ENCODE results near the gene MYO10. TPM values are rescaled to one million over a fixed set of nuclear protein-coding genes. Genes with fewer than 3 reads are reported as not detected.
"Not testable (repeated sequence)": the region's sequence is repeated elsewhere in the genome, so short reads cannot be mapped to it uniquely, and the experiment has no call there.

Gene MYO10
- total RNA-seq, 1 donor from 2014 or later: 25.3 TPM

GRCh38 chr5:16757577-16757976, 178.5 kb downstream of the MYO10 start:
- not testable (repeated sequence) for FAIRE-seq; DNase-seq (ENCODE audit: low spot score in 2 of 2)

- DNase-seq (ENCODE audit: low spot score in 2 of 2) (no peak), FAIRE-seq (no peak)
Measured at GRCh38 chr5:16757146-16757545, 178.9 kb downstream of the MYO10 start.

- FAIRE-seq: no peak
- no peak for DNase-seq (ENCODE audit: low spot score in 2 of 2)
Measured at GRCh38 chr5:16756692-16757091, 179.4 kb downstream of the MYO10 start.

GRCh38 chr5:16755641-16756040, 180.4 kb downstream of the MYO10 start:
- DNase-seq (ENCODE audit: low spot score in 2 of 2): no peak
- no peak for FAIRE-seq

- no peak for FAIRE-seq
- no peak for DNase-seq (ENCODE audit: low spot score in 2 of 2)
Measured at GRCh38 chr5:16754601-16755000, 181.5 kb downstream of the MYO10 start.

GRCh38 chr5:16754086-16754485, 182.0 kb downstream of the MYO10 start:
- FAIRE-seq: no peak
- no peak for DNase-seq (ENCODE audit: low spot score in 2 of 2)

- DNase-seq (ENCODE audit: low spot score in 2 of 2) (no peak), FAIRE-seq (no peak)
Measured at GRCh38 chr5:16750445-16750844, 185.6 kb downstream of the MYO10 start.

GRCh38 chr5:16749626-16750025, 186.5 kb downstream of the MYO10 start:
- FAIRE-seq (no peak), DNase-seq (ENCODE audit: low spot score in 2 of 2) (no peak)

GRCh38 chr5:16744164-16744880, 191.8 kb downstream of the MYO10 start:
- DNase-seq (ENCODE audit: low spot score in 2 of 2): no peak
- no peak for FAIRE-seq

- FAIRE-seq: no peak
- DNase-seq (ENCODE audit: low spot score in 2 of 2): no peak
Measured at GRCh38 chr5:16742938-16743337, 193.2 kb downstream of the MYO10 start.

GRCh38 chr5:16740811-16741392, 195.2 kb downstream of the MYO10 start:
- FAIRE-seq (no peak), DNase-seq (ENCODE audit: low spot score in 2 of 2) (no peak)

GRCh38 chr5:16740066-16740810, 195.8 kb downstream of the MYO10 start:
- no peak for FAIRE-seq
- DNase-seq (ENCODE audit: low spot score in 2 of 2): no peak

- not testable (repeated sequence) for FAIRE-seq; DNase-seq (ENCODE audit: low spot score in 2 of 2)
Measured at GRCh38 chr5:16738393-16738792, 197.7 kb downstream of the MYO10 start.

- no peak for FAIRE-seq
- DNase-seq (ENCODE audit: low spot score in 2 of 2): no peak
Measured at GRCh38 chr5:16737620-16738364, 198.3 kb downstream of the MYO10 start.

GRCh38 chr5:16737209-16737608, 198.9 kb downstream of the MYO10 start:
- FAIRE-seq: no peak
- no peak for DNase-seq (ENCODE audit: low spot score in 2 of 2)

GRCh38 chr5:16736158-16736995, 199.7 kb downstream of the MYO10 start:
- FAIRE-seq (no peak), DNase-seq (ENCODE audit: low spot score in 2 of 2) (no peak)

GRCh38 chr5:16735101-16736060, 200.7 kb downstream of the MYO10 start:
- FAIRE-seq (no peak), DNase-seq (ENCODE audit: low spot score in 2 of 2) (no peak)

GRCh38 chr5:16733331-16734006, 202.6 kb downstream of the MYO10 start:
- DNase-seq (ENCODE audit: low spot score in 2 of 2) (no peak), FAIRE-seq (no peak)

Data from frontal cortex (tissue), 4 donors.